ENCODE results near the gene MITF.

MITF gene

GRCh38 chr3:69809076-69809835 is 70.0 kb downstream of the MITF start:
- no peak overlapping the region for H3K4me3 ChIP-seq (ENCODE audit: low read length)
- no peak for TF ChIP-seq ZNF274 (IDR thresholded peaks at IDR 0.05; ENCODE audit: low read depth, low read length)

GRCh38 chr3:69811452-69812401 is 72.5 kb downstream of the MITF start:
- TF ChIP-seq ZNF274 (IDR thresholded peaks at IDR 0.05; ENCODE audit: low read depth, low read length) = no peak
- no peak overlapping the region for H3K4me3 ChIP-seq (ENCODE audit: low read length)

- H3K4me3 ChIP-seq (ENCODE audit: low read length) = no peak overlapping the region
- TF ChIP-seq ZNF274 (IDR thresholded peaks at IDR 0.05; ENCODE audit: low read depth, low read length) = no peak
These were observed 76.7 kb downstream of the MITF start for GRCh38 chr3:69815970-69816369.

GRCh38 chr3:69817988-69818387 is 78.7 kb downstream of the MITF start:
- TF ChIP-seq ZNF274 (IDR thresholded peaks at IDR 0.05; ENCODE audit: low read depth, low read length) = no peak
- H3K4me3 ChIP-seq (ENCODE audit: low read length) = no peak overlapping the region

- no peak for TF ChIP-seq ZNF274 (IDR thresholded peaks at IDR 0.05; ENCODE audit: low read depth, low read length)
- H3K4me3 ChIP-seq (ENCODE audit: low read length) = no peak overlapping the region
These were observed 80.0 kb downstream of the MITF start for GRCh38 chr3:69819282-69819681.

GRCh38 chr3:69821133-69821532 is 81.9 kb downstream of the MITF start:
- H3K4me3 ChIP-seq (ENCODE audit: low read length) = no peak overlapping the region
- TF ChIP-seq ZNF274 (IDR thresholded peaks at IDR 0.05; ENCODE audit: low read depth, low read length) = no peak

- H3K4me3 ChIP-seq (ENCODE audit: low read length) = no peak overlapping the region
- no peak for TF ChIP-seq ZNF274 (IDR thresholded peaks at IDR 0.05; ENCODE audit: low read depth, low read length)
These were observed 84.5 kb downstream of the MITF start for GRCh38 chr3:69823743-69824142.

GRCh38 chr3:69825446-69825845 is 86.2 kb downstream of the MITF start:
- TF ChIP-seq ZNF274 (IDR thresholded peaks at IDR 0.05; ENCODE audit: low read depth, low read length) = no peak
- no peak overlapping the region for H3K4me3 ChIP-seq (ENCODE audit: low read length)

GRCh38 chr3:69827127-69827526 is 87.9 kb downstream of the MITF start:
- TF ChIP-seq ZNF274 (IDR thresholded peaks at IDR 0.05; ENCODE audit: low read depth, low read length) = no peak
- no peak overlapping the region for H3K4me3 ChIP-seq (ENCODE audit: low read length)

- TF ChIP-seq ZNF274 (IDR thresholded peaks at IDR 0.05; ENCODE audit: low read depth, low read length) = no peak
- H3K4me3 ChIP-seq (ENCODE audit: low read length) = no peak overlapping the region
These were observed 89.6 kb downstream of the MITF start for GRCh38 chr3:69828817-69829216.

- H3K4me3 ChIP-seq (ENCODE audit: low read length) = no peak overlapping the region
- no peak for TF ChIP-seq ZNF274 (IDR thresholded peaks at IDR 0.05; ENCODE audit: low read depth, low read length)
These were observed 90.9 kb downstream of the MITF start for GRCh38 chr3:69830147-69830546.

- no peak overlapping the region for H3K4me3 ChIP-seq (ENCODE audit: low read length)
- TF ChIP-seq ZNF274 (IDR thresholded peaks at IDR 0.05; ENCODE audit: low read depth, low read length) = no peak
These were observed 92.5 kb downstream of the MITF start for GRCh38 chr3:69831737-69832136.

- no peak for TF ChIP-seq ZNF274 (IDR thresholded peaks at IDR 0.05; ENCODE audit: low read depth, low read length)
- no peak overlapping the region for H3K4me3 ChIP-seq (ENCODE audit: low read length)
These were observed 94.3 kb downstream of the MITF start for GRCh38 chr3:69833591-69833990.

GRCh38 chr3:69838217-69838616 is 99.0 kb downstream of the MITF start:
- H3K4me3 ChIP-seq (ENCODE audit: low read length) = no peak overlapping the region

More at GRCh38 chr3:69838217-69838616, 99.0 kb downstream of the MITF start:
- TF ChIP-seq ZNF274 (IDR thresholded peaks at IDR 0.05; ENCODE audit: low read depth, low read length) = no peak
